Right hindlimb (tissue), 1 donor: Measurements from ENCODE around the gene HOOK2.
A peak's percentile ranks its signal among the peaks of the same experiment; 100 is the strongest.
"Not testable (repeated sequence)": the region's sequence is repeated elsewhere in the genome, so short reads cannot be mapped to it uniquely, and the experiment has no call there.

Experiments used
- DNase-seq: peaks from one replicate; pipeline ENCODE4 v3.0.0-alpha.2; 2018

HOOK2 gene

DNA sequence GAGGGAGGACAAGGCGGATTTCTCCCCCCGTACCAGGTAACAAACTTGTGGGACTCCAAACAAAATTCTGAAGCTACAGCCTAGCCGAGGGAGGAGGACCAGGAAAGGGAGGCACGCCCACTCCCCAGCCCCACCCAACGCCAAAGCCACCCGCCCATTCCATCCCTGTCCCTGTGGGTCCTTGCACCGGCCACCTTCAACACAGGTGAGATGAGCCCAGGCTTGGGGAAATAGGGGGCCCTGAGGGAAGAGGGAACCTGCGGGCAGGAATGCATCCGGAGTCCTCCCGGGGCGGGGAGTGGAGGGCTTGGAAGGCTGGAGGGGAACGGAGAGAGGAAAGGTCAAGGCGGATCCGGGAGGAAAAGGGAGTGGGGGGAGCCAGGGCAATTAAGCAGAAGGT is 23.7 kb downstream of the HOOK2 start, which contains the start of gene BEST2:
Gene BEST2 (plus strand): TSS at position 157 of the 400 bp plus-strand sequence. CDS start 802 bp downstream, outside the sequence.
- no peak for DNase-seq

DNA sequence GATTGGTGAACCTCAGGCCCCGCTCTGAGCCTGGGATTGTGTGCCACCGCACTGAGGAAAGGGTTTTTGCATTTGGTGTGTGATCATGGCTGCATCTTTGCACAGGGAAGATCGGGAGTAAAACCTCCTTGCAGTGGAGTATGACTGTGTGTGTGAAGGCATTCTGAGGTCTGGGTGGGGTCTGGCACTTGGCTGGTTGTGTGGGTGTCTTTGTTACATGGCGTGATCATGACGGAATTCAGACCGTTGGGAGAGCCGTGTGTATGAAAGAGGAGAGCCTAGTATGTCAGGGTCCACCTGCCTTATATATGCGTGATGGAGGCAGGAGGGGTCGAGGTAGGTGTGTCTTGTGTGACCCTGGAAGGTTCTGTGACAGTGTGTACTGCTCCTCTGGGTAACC is 24.5 kb downstream of the HOOK2 start:
- no peak for DNase-seq

DNA sequence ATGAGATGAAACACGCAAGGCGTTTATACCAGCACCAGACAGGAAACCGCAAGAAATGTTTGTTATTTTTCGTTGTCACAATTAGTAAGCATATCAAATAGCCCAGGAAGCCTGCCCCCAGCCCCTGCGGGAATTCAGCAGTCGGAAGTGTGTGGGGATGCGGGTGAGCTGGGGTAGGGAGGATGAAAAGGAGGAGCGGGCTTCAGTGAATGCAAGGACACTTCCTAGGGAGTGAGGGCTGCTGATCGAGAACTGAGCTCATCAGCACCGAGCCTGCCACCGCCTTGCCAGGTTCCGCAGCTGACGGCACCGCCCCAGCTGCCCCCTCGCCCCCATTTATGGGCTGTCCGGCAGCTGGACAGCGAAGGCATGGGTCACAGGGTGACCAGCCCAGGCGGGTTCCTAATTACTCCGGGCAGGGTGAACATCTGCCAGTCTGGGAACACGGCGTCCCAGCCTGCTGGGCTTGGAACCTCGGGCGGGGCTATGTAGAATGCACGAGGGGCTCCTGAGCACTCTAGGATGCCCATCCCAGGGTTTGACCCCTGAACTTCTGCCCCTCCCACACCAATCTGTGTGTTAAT is 25.3 kb downstream of the HOOK2 start:
- no peak for DNase-seq

DNA sequence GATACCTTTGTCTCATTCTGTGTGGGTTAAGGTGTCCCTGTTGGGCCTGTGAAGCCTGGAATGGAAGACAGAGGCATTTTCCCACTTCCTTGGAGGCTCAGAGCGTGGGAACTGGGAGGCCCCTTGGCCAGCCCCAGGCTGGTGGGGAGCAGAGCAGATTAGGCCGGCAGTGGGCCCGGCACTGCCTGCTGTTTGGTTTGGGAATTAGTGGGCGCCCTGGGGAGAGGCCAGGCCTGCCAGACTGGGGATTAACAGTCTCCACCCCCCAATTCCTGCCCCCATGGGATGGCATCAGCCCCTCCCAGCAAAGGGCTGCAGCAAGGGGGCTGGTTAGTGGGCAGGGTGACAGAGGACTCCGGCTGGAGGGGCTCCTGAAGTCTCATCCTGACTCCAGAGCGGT is 26.9 kb downstream of the HOOK2 start:
- DNase-seq, result no peak

DNA sequence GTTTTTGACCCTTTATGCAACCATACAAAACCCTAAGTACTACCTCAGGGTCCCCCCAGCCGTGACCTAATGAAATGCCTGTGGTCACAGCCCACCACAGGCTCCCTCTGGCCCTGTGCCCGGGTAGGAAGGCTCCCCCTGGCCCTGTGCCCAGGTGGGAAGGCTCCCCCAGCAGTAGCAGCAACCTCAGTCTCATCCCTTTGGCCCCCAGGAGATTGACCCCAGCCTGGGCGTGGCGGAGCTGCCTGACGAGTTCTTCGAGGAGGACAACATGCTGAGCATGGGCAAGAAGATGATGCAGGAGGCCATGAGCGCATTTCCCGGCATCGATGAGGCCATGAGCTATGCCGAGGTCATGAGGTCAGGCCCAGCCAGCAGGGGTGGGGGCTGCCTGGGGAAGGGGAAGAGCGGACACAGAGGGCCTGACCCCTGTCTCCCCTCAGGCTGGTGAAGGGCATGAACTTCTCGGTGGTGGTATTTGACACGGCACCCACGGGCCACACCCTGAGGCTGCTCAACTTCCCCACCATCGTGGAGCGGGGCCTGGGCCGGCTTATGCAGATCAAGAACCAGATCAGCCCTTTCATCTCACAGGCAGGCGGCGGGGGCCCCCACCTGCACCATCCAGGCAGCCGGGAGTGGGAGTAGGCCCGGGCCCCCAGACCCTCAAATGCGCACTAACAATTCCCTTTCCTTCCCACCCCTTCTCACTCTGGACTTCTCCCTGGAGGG is 30.0 kb downstream of the HOOK2 start:
- no peak for DNase-seq

DNA sequence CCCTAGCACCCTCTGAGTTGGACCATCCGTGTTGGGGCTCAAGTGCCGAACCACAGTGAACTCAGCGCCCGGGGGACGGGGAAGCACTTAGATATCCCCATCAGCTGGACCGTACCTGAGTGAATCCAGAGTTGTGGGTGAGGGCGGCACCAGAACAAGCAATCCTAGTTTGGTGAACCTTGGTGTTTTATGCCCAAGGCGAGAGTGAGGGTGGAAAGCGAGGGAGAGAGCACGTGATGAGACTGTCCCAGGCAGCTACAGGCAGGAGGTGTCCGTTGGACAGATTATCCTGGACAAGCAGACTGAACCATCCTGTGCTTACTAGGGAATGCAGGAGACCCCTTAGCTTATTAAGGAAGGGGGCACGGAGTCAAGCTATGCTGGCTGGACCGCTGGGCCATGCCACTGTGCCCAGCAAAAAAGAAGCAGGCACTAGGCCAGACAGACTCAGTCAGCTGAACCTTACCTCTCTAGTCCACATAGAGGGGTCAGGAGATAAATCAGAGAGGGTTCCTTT is 37.5 kb downstream of the HOOK2 start:
- DNase-seq, result no peak

DNA sequence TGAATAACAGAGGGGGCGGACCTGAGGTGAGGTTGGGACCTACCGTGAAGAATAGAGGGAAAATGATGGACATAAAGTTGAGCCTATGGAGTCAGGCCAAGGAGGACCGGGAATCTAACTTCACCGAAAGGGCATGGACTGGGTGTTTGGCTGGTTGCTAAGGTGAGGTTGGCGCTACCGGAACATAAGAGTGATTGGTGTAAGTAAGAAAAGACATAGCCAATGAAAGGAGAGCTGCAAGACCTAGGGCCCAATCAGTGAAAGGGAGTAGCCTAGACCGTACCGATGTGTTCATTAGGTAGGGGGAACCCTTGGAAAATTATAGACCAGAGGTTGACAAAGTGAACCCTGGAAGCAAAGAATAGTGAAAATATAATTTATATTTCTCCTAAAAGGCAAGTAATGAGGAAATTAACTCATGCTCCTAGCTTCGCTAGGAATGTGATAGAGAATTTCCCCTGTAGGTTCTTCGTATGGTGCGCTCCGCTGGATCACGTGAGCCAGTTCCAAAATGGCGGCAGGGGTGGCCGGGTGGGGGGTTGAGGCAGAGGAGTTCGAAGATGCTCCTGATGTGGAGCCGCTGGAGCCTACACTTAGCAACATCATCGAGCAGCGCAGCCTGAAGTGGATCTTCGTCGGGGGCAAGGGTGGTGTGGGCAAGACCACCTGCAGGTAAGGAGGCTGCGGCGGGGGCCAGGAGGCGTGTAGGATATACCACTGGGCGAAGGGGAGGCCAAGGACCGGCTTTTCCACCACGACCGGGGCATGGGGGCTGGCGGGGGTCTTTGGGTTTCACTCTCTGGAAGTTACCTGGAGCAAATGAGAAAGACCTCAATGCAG is 38.1 kb downstream of the HOOK2 start, which contains the start of gene GET3:
Gene GET3 (plus strand): TSS at position 503 of the 840 bp plus-strand sequence. CDS start 9 bp downstream, at position 512.
- DNase-seq, result peak; percentile 95

DNA sequence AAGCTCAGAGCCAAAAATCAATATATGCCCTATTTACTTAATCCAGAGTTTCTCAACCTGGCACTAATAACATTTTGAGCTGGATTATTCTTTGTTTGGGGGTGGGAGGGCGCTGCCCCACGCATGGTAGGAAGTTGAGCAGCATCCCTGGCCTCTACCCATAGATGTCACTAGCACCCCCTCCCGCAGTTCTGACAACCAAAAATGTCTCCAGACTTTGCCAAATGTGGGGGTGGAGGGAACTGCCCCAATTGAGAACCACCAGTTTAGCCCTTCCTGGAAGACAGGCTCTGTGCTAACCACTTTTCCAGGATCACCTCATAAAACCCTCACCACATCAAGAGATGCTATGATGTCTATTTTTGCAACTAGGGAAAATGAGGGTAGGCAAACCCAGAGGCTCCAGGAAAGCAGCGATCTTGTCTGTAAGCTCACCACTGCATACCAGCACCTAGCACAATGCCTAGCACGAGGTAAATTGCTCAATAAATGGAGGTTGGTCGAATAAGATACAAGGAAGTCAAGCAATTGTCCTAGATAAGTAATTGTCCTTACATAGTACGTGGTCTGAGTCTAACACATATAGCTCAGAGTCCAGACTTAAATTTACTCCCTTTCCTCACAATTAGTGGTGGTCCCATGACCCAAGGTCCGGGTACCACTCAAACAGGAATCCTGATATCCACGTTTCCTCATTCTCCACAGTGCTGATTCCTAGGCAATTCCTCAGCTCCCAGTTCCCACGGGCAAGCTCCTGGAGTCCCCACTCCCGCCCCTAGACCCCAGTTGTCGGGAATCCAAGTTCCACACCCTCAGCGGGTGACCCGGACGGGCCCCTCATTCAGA is 41.8 kb downstream of the HOOK2 start:
- DNase-seq, result peak; percentile 57

DNA sequence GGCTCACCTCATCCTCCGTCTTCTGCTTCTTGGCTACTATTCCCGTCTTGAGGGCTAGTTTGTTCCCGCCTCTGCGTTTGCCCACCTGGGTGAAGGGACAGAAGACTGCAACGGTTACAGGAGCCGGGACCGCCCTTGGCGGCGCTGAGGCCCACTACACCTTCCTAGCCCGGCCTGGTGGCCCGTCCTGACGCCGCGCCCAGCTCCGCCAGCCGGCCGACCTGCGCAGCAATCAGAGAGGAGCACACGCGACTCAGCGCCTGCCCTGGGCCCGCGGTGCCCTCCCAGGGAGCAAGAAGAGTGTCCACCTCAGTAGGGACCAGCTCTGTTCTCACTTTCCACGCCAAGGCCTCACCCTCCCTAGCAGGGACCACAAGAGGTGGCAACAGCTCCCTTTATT is 44.0 kb downstream of the HOOK2 start:
- no peak for DNase-seq

DNA sequence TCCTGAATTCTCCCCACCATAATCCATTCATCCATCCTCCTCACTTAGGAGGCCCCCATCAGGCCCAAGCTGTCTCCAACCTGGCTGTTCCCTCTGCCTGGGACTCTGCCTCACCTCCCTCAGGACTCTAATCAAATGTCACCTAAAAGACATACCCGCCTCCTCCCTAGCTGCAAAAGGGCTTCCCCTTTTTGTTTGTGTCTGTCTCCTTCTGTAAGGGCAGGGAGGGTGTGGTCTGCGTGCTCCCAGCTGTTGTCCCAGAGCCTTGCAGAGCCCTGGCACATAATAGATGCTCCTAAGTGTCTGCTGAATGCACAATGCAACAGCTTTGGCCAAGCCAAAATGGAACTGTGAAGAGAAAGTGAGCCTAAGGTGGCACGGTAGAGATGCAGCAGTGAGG is 45.3 kb downstream of the HOOK2 start:
- DNase-seq, result no peak

DNA sequence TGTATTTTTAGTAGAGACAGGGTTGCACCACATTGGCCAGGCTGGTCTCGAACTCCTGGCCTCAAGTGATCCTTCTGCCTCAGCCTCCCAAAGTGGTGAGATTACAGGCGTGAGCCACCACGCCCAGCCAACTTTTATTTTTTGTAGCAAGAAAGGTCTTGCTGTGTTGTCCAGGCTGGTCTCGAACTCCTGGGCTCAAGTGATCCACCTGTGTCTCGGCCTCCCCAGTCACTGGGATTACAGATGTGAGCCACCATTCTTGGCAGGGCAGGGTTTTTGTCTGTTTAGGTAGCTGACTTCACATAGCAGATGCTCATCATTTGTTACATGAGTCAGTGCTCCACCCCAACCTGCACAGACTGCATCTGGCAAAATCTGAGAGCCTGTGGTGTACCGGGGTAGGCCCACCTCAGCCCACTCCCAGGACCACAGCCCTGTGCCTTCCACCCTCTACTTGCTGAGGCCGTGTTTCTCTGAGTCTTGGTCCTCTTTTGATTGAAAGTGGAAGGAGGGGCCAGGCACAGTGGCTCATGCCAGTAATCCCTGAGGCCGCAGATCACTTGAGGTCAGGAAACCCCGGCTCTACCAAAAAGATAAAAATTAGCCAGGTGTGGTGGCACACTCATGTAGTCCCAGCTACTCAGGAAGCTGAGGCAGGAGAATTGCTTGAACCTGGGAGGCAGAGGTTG is 47.5 kb downstream of the HOOK2 start:
- DNase-seq, result no peak

DNA sequence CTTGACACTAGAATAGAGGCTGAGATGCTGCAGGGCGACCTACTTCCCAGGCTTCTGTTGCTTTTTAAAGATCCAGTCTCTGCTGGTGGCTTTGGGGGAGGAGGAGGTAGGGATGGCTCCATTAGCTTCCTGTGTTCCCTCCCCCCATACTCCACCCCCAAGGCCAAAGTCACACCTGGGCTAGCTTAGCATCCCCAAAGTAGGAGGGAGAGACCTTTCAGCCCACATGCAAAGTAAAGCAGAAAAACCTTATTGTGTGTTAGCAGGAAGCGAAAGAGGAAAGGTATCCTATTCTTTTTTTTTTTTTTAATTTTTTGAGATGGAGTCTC is 48.4 kb downstream of the HOOK2 start:
- DNase-seq, result no peak

DNA sequence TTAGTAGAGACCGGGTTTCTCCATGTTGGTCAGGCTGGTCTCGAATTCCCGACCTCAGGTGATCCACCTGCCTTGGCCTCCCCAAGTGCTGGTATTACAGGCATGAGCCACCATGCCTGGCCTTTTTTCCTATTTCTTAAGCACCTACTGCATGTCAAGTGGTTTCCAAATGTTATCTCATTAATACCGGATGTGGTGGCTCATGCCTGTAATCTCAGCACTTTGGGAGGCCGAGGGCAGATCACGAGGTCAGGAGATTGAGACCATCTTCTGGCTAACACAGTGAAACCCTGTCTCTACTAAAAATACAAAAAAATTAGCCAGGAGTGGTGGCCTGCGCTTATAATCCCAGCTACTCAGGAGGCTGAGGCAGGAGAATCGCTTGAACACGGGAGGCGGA is 49.7 kb downstream of the HOOK2 start:
- DNase-seq, result not testable (repeated sequence)

DNA sequence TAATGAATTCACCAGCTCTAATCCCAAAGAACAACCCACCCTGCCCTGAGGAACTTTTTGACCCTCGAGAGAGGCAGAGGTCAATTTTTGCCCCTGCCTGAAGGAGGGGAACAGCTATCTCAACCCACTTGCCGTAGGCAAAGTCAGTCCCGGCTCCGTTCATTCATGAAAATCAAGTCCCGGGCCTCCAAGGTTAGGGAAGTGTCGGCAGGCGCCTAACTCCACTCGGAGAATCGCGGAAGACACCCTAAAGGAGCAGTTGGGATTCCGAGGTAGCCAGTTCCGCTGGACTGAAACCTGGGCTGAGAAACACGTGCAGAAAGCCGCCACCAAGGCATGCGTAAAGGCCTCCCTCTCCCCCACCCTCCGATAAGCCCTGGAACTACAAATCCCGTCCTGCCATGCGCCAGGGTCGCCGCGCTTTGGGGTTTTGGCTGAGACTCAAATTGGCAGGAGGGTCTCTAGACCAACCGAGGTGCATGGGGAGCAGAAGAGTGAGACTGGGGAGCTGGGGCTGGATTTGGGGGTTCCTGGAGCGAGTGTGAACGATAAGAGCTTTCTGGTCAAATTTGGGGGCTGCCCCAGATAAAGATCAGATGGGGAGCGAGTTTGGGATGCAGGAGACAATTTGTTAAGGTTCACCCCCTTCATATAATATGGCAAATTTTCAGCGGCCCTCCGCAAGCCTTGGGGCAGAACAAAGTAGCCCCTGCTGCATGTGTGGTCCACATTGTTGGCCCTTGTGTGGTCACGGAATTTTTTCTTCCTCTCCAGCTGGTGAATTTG is 51.5 kb downstream of the HOOK2 start, which contains the start of gene TNPO2:
Gene TNPO2 (minus strand): TSS at position 292 of the 786 bp plus-strand sequence. CDS start 2,955 bp downstream, outside the sequence.
- peak; percentile 82 for DNase-seq

DNA sequence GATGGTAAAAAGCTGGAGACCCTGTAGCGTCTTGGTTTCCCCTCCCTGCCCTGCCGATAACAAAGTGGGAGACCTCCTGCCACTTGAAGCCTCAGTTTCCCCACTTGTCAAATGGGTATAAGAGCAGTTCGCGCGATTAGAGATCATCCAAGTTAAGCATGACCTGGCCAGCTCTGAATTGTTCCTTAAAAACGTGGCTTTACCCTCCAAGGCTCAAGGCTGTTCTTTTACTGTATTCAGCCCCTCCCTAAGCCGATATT is 52.0 kb downstream of the HOOK2 start:
- DNase-seq, result no peak

DNA sequence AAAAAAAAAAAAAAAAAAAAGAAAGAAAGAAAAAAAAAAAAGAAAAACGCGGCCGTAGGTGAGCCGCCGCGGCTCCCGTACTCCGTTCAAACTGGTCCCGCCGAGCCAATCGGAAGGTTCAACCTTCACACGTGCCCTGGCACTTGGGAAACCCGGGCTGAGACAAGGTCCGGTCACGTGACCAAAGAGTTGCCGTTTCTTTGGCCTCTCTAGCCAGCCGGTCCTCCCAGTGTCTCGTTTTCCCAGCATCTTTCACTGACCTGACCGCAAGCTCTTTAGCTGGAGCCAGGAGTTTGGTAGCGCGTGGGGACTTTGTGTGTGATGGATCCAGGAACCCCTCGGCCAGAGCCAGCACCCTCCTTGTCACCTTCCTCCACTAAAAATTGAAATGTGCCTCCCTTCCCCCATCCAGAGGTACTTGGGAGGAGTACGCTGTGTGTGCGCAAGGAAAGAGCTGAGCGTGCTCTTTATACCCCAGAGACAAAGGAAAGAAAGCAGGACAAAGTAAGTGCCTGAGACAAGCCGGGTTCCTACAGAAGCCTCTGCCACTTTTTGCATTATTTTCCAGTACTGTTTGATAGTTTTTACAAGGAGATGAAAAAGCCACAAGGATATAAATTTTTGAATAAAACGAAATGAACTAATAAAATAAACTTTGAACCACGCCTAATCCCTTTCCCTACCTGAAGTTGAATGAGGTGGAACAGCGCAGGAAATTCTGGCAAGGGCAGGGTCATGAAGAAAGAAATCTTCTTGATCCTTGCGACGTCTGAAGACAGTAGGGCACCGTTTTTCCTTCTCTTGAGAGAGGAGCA is 52.6 kb downstream of the HOOK2 start:
- peak; percentile 97 for DNase-seq

DNA sequence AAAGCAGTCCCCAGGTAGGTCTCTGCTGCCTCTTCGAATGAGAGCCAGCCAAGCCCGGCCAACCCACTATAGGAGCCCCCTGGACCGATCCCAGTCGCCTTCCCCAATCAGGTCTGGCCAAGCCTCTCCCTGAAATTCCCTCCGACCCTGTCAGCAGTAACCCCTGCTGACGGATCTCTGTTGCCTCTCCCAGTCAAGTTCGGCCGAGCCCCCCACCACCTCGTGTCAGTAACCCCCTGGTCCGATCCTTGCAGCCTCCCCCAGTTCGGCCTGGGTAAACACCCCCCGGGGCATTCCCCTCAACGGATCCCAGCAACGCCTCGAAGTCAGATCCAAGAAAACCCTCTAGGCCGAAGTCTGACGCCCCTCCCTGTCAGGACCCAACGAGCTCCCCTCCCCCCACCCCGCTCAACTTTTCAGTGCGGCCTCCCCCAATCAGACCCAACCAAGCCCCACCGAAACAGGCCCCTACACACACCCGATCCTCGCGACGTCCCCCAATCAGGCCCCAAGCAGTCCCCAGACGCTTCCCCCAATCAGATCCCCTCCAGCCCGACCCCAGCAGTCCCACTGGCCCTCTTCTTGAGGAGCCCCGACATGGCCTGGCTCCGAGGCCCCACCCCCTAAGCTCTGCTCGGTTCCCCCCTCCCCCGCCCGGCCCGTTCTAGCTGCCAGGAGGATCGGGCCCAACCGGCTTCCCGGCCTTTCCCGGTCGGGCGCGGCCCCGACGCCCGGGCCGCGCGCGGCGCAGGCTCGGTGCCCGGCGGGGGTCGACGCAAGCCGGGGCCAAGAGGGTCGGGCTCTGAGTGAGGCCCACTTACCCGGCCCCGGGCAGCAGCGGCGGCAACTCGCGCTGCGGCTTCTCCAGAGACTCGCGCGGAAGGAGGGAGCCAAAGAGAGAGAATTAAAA is 53.4 kb downstream of the HOOK2 start:
- peak; percentile 87 for DNase-seq

DNA sequence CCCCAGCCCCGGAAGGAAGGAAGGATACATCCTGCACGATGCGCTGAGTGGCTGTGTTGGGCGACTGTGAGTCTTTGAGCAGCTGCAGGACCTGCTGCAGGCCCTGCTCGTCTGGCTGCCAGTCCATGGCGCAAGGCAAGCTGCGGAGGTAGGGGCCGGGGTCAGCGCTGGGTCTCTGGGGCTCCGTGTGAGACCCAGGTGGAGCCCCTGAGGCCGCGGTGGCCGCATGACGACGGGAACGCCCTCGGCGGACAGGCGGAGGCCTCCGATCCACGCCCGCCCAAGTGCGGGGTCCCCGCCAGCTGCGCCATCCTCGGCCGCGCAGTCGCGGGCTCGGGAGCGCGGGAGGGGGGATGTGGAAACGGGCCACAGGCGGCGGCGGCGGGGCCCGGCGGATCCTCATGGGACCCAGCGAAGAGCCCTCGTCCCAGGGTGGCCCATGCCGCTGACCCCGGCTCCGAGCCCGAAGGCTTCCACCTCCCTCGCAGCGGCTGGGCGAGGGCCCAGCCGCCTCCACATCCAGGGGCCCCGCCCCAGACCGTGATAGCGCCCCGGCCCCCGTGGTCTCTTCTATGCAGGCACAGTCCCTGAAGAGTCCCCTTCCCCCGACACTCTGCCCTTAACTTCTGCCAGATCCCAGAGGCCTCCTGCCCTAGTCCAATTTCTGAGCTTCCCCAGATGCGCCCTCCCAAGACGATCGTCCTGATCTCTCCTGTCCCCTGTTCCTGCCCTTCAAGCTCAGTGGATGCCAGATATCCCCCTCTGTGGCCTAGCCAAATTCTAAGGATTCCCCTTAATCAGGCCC is 54.3 kb downstream of the HOOK2 start:
- no peak for DNase-seq
